OCI-LY3 (cell line): ENCODE data around the gene MT1A.

Experiments
- EZH2phosphoT487 ChIP-seq: fragments of 200-600 bp; shearing (Covaris generic); IDR thresholded peaks from 2 replicates; pipeline ENCODE4 v1.6.1; 2018; ENCODE audit warnings: antibody characterized with exemption, mixed run types, low read depth
- TF ChIP-seq, protein P1 (sequence below): fragments of 200-600, 300-600 bp; sonication (generic); IDR thresholded peaks from 2 replicates; pipeline ENCODE4 v1.5.1; 2014; ENCODE audit warnings: antibody characterized with exemption, low read length, low read depth

DNA sequence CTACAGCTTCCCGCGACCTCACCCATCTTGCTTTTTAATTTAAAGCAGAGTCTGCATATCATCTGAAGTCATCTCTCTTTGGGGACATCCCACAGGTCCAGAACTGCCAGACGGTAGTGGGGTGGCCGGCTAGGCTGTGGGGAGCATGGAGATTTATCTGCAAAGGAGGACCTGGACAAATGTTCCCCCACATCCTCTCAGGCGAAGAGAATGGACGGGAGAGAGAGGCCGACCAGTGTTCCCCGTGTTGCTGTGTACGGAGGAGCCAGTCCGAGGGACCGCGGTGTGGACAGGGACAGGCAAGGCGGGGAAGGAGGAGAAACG, 6.7 kb upstream of the MT1A start:
- TF ChIP-seq, protein P1, sequence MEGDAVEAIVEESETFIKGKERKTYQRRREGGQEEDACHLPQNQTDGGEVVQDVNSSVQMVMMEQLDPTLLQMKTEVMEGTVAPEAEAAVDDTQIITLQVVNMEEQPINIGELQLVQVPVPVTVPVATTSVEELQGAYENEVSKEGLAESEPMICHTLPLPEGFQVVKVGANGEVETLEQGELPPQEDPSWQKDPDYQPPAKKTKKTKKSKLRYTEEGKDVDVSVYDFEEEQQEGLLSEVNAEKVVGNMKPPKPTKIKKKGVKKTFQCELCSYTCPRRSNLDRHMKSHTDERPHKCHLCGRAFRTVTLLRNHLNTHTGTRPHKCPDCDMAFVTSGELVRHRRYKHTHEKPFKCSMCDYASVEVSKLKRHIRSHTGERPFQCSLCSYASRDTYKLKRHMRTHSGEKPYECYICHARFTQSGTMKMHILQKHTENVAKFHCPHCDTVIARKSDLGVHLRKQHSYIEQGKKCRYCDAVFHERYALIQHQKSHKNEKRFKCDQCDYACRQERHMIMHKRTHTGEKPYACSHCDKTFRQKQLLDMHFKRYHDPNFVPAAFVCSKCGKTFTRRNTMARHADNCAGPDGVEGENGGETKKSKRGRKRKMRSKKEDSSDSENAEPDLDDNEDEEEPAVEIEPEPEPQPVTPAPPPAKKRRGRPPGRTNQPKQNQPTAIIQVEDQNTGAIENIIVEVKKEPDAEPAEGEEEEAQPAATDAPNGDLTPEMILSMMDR = no peak
- no peak for TF ChIP-seq EZH2phosphoT487
